HEK293T (cell line): Measurements from ENCODE around the gene ACSS3.

ENCODE experiments used
- ARNT ChIP-seq: fragments of 450-650 bp; IDR thresholded peaks from 2 replicates; pipeline ENCODE4 v1.6.1; 2017; ENCODE audit warnings: mild to moderate bottlenecking
- BHLHE40 ChIP-seq: fragments of 450-650 bp; IDR thresholded peaks from 2 replicates; pipeline ENCODE4 v1.6.1; 2016; ENCODE audit warnings: mild to moderate bottlenecking, moderate library complexity, borderline replicate concordance
- CTBP1 ChIP-seq: fragments of 450-650 bp; IDR thresholded peaks from 2 replicates; pipeline ENCODE4 v1.6.1; 2016; ENCODE audit warnings: borderline replicate concordance
- ELF4 ChIP-seq: fragments of 450-650 bp; IDR thresholded peaks from 2 replicates; pipeline ENCODE4 v1.6.1; 2017; ENCODE audit warnings: antibody characterized with exemption
- FOXA1 ChIP-seq: fragments of 450-650 bp; IDR thresholded peaks from 2 replicates; pipeline ENCODE4 v1.6.1; 2016; ENCODE audit warnings: mild to moderate bottlenecking
- FOXK2 ChIP-seq: fragments of 450-650 bp; IDR thresholded peaks from 2 replicates; pipeline ENCODE4 v1.6.1; 2016; ENCODE audit warnings: mild to moderate bottlenecking
- FOXM1 ChIP-seq: fragments of 450-650 bp; IDR thresholded peaks from 2 replicates; pipeline ENCODE4 v1.6.1; 2017; ENCODE audit warnings: mild to moderate bottlenecking, borderline replicate concordance
- L3MBTL2 ChIP-seq: fragments of 450-650 bp; conservative IDR thresholded peaks from 2 replicates; pipeline ENCODE4 v1.6.1; 2016; ENCODE audit warnings: mild to moderate bottlenecking
- LEF1 ChIP-seq: fragments of 450-650 bp; IDR thresholded peaks from 2 replicates; pipeline ENCODE4 v1.6.1; 2017; ENCODE audit warnings: mild to moderate bottlenecking, borderline replicate concordance
- NFRKB ChIP-seq: fragments of 450-650 bp; IDR thresholded peaks from 2 replicates; pipeline ENCODE4 v1.6.1; 2016; ENCODE audit warnings: mild to moderate bottlenecking, moderate library complexity
- SP1 ChIP-seq: fragments of 450-650 bp; IDR thresholded peaks from 2 replicates; pipeline ENCODE4 v1.6.1; 2017
- SUZ12 ChIP-seq: fragments of 450-650 bp; IDR thresholded peaks from 2 replicates; pipeline ENCODE4 v1.6.1; 2016; ENCODE audit warnings: mild to moderate bottlenecking
- ZNF384 ChIP-seq: fragments of 450-650 bp; IDR thresholded peaks from 2 replicates; pipeline ENCODE4 v1.6.1; 2016
- TF ChIP-seq, protein P1 (sequence below): fragments of 450-650 bp; IDR thresholded peaks from 2 replicates; pipeline ENCODE4 v1.6.1; 2016

DNA sequence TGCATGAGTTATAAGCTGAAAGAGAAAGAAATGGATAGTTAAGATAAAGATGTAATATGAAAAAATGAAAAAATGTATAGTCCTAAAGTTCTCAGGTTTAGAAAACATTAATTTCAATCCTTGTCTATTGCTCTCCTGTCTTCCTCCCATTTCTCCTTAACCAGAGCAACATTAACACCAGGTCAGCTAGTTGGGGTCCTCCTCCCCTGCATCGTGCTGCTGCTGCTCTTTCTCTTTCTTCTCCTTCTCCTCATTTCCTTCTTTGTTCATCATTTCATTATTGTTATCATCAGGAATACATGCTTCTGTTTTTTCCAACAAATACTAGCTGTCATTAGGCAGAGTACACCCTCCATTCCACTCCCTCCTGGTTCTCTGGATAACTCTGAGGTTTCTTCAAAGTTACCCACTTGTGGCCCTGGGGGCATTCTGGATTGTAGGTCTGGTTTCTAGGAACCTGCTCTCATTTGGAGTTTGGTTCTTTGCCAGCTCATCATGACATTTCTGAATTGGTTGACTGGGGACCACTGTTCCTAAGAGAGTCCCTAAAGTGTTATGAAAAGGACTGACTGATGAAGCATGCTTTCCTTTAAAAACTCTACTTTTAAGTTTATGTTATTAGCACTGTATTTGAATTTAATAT lies 17.0 kb downstream of the ACSS3 start:
- TF ChIP-seq LEF1: no peak
- no peak for TF ChIP-seq L3MBTL2
- no peak for TF ChIP-seq FOXM1
- TF ChIP-seq SP1: no peak
- no peak for TF ChIP-seq FOXK2
- TF ChIP-seq ZNF384: no peak
- no peak for TF ChIP-seq NFRKB
- TF ChIP-seq, protein P1, sequence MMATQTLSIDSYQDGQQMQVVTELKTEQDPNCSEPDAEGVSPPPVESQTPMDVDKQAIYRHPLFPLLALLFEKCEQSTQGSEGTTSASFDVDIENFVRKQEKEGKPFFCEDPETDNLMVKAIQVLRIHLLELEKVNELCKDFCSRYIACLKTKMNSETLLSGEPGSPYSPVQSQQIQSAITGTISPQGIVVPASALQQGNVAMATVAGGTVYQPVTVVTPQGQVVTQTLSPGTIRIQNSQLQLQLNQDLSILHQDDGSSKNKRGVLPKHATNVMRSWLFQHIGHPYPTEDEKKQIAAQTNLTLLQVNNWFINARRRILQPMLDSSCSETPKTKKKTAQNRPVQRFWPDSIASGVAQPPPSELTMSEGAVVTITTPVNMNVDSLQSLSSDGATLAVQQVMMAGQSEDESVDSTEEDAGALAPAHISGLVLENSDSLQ: no peak
- TF ChIP-seq CTBP1: no peak
- no peak for TF ChIP-seq ARNT
- no peak for TF ChIP-seq SUZ12
- no peak for TF ChIP-seq BHLHE40
- no peak for TF ChIP-seq FOXA1
- no peak for TF ChIP-seq ELF4
